Progenitor cell of endocrine pancreas (in vitro differentiated cells): Measurements from ENCODE around the gene ZNF844. TPM values are rescaled to one million over a fixed set of nuclear protein-coding genes. Genes with fewer than 3 reads are reported as not detected.

Experiments used
- DNase-seq: peaks from one replicate; pipeline ENCODE4 v3.0.0; 2021; ENCODE audit warnings: low spot score; ENCODE audit not compliant: unreplicated experiment
- H3K27ac Mint-ChIP-seq: 2 replicates; pipeline ENCODE4 v1.8.0; 2021; ENCODE audit warnings: mild to moderate bottlenecking, moderate library complexity, mixed read lengths
- H3K27me3 Mint-ChIP-seq: 2 replicates; pipeline ENCODE4 v1.8.0; 2021; ENCODE audit warnings: mixed read lengths
- H3K36me3 Mint-ChIP-seq: 2 replicates; pipeline ENCODE4 v1.8.0; 2022; ENCODE audit warnings: mixed read lengths; ENCODE audit not compliant: insufficient read depth
- H3K4me1 Mint-ChIP-seq: 2 replicates; pipeline ENCODE4 v1.8.0; 2021; ENCODE audit warnings: low read depth, mixed read lengths
- H3K4me3 Mint-ChIP-seq: 2 replicates; pipeline ENCODE4 v1.8.0; 2021; ENCODE audit warnings: low read depth, mild to moderate bottlenecking, moderate library complexity, mixed read lengths
- H3K9me3 Mint-ChIP-seq: 2 replicates; pipeline ENCODE4 v1.8.0; 2021; ENCODE audit warnings: low read depth, mixed read lengths
- CTCF ChIP-seq: fragments of 200-600 bp; sonication (generic); IDR thresholded peaks from one replicate; pipeline ENCODE4 v1.5.0; 2021; ENCODE audit warnings: antibody characterized with exemption, mild to moderate bottlenecking; ENCODE audit not compliant: unreplicated experiment
- total RNA-seq: library from RNA; stranded (reverse); gene quantifications from 2 replicates; pipeline ENCODE4 v1.2.1, GENCODE V29; 2021

The ZNF844 gene
- total RNA-seq, 1 donor from 2014 or later, result 13.4 TPM

DNA sequence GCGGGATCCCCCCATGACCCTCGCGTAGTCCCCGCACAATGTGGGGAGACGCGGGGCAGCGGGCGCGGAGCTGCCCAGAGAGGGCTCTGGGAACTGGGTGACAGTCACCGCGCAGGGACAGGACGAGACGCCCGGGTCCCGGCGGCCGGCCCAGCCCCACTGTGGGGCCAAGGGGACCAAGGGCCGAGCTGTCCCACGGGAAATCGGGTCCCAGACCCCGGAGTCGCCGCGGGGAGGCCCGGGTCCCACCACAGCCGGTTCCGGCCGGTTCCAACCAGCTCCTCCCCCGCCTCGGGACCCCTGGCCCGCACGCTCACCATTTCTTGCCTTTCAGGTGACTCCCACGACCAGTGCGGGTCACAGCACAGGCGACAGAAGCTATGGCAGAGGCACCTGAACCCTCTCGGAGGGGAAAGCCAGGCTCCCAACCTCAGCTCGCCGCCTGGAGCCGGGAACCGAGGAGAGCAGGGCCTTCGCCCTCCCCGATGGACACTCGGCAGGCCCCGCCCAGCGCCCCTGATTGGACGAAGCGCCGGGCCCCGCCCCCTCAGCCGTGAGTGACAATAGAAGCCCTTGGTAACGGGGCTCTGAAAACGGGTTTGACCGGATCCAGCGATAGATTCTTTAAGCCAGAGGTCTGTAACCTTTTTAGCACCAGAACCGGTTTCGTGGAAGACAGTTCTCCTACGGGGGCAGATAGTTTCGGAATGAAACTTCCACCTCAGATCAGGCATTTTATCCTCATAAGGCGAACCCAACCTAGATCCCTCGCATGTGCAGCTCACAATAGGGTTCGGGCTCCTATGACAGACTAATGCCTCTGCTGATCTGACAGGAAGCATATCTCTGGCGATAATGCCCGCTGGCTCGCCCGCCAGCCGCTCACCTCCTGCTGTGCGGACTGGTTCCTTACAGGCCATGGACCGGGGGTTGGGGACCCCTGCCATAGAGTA, 29.0 kb upstream of the ZNF844 start, which contains the start of gene ZNF433:
TSS of gene ZNF433 (minus strand) at position 460 of the 953 bp plus-strand sequence. CDS start at position 320, 140 bp downstream.
- peaks cover 16% of the 10 kb centered on the region for H3K9me3 Mint-ChIP-seq
- peaks cover 39% of the 10 kb centered on the region for H3K36me3 Mint-ChIP-seq
- peak within 1 kb of the TSS; percentile 90 for H3K4me3 Mint-ChIP-seq
- no peaks in the 10 kb centered on the region for H3K27me3 Mint-ChIP-seq
- peak; percentile 10 for TF ChIP-seq CTCF
- peak; percentile 98 for DNase-seq
- H3K27ac Mint-ChIP-seq, result peak within 1 kb of the TSS; percentile 99
- peaks cover 8% of the 10 kb centered on the region for H3K4me1 Mint-ChIP-seq

GRCh38 chr19:12042893-12043292, 21.6 kb upstream of the ZNF844 start:
- peaks cover 41% of the 10 kb centered on the region for H3K9me3 Mint-ChIP-seq
- H3K36me3 Mint-ChIP-seq, result peaks cover 58% of the 10 kb centered on the region

GRCh38 chr19:12043752-12044422, 20.6 kb upstream of the ZNF844 start:
- no peak overlapping the region for H3K4me3 Mint-ChIP-seq
- no peaks in the 10 kb centered on the region for H3K27me3 Mint-ChIP-seq
- TF ChIP-seq CTCF, result no peak
- DNase-seq, result no peak
- H3K36me3 Mint-ChIP-seq, result peaks cover 57% of the 10 kb centered on the region
- H3K27ac Mint-ChIP-seq, result peak overlapping the region; percentile 76
- peaks cover 41% of the 10 kb centered on the region for H3K9me3 Mint-ChIP-seq
- no peaks in the 10 kb centered on the region for H3K4me1 Mint-ChIP-seq

More at GRCh38 chr19:12042893-12043292, 21.6 kb upstream of the ZNF844 start:
- no peak overlapping the region for H3K27ac Mint-ChIP-seq
- H3K4me1 Mint-ChIP-seq, result no peaks in the 10 kb centered on the region
- H3K27me3 Mint-ChIP-seq, result no peaks in the 10 kb centered on the region
- TF ChIP-seq CTCF, result no peak
- H3K4me3 Mint-ChIP-seq, result no peak overlapping the region
- DNase-seq, result no peak

GRCh38 chr19:12047868-12048267, 16.7 kb upstream of the ZNF844 start:
- no peak for DNase-seq
- Mint-ChIP-seq H3K27ac (no peak overlapping the region), H3K9me3 (peaks cover 37% of the 10 kb centered on the region), H3K4me1 (peaks cover 5% of the 10 kb centered on the region), H3K4me3 (no peak overlapping the region), H3K27me3 (no peaks in the 10 kb centered on the region), H3K36me3 (peaks cover 49% of the 10 kb centered on the region)
- no peak for TF ChIP-seq CTCF

DNA sequence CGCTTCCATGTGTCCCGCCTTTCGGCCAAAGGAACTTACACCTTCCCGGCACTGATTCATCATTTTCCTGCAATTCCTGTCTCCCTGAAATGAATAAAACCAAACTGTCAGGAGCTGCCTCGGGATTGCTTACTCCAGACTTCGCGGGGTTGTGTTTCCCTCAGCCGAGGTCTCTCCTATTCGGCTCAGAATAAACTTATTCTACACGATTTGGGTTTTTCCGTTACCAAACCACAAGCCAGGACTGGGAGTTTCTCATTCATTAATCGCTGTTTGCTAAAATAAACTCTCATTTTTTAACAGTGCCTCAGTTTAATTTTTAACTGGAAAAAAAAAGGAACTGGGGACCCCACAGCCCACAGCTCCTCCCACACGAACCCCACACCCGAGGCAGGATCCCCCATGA, 12.4 kb upstream of the ZNF844 start:
- TF ChIP-seq CTCF, result no peak
- peak overlapping the region; percentile 84 for H3K27ac Mint-ChIP-seq
- H3K9me3 Mint-ChIP-seq, result peaks cover 8% of the 10 kb centered on the region
- H3K36me3 Mint-ChIP-seq, result peaks cover 18% of the 10 kb centered on the region
- H3K4me1 Mint-ChIP-seq, result peaks cover 7% of the 10 kb centered on the region
- peak overlapping the region; percentile 71 for H3K4me3 Mint-ChIP-seq
- DNase-seq, result no peak
- peaks cover 12% of the 10 kb centered on the region for H3K27me3 Mint-ChIP-seq
